Heart left ventricle (tissue), 13 donors: Measurements from ENCODE around the gene PRKN.

Experiments
- CTCF ChIP-seq, 12 donors: fragments of 200-600 bp; sonication (generic) in 4 of 12; IDR thresholded peaks; one replicate each; pipeline versions ENCODE4 v1.5.0 to v1.8.0; 2018 to 2022; ENCODE audit warnings: antibody characterized with exemption in 12 of 12, mild to moderate bottlenecking in 5 of 12
- POLR2A ChIP-seq, 2 donors: fragments of 450-650 bp; IDR thresholded peaks; one replicate each; pipeline ENCODE4 v1.6.1; 2017; ENCODE audit warnings: antibody characterized with exemption in 2 of 2, mild to moderate bottlenecking in 2 of 2, moderate library complexity in 2 of 2
- donor health status: ischemic (EF 13 %, LVEDD 7.1; RV severe dilation, severe dysfunction).
- donor health status: DM: no; HTN: yes; CAD: no.
- donor health status: DM: no; HTN: no; CAD: no.
- donor health status: ischemic (EF 25% LVEDD 6.9; RV normal size, moderate dysfunction).
- donor health status: ischemic (EF 25% LVEDD 5.7; RV mildly dilated, moderate dysfunction).
- donor health status: ischemic (EF 35%, LVEDD 5.7; RV mildly dilated, moderate dysfunction).
- donor health status: nonischemic (EF 11% LVEDD 7.7; RV severe dilation, severe dysfunction).
- donor health status: DM: yes; HTN: yes; CAD: no.
- donor health status: PGD.
- donor health status: ischemic (EF 29% LVEDD 5.4; RV normal size, mild dysfunction).
- donor health status: nonischemic (EF 23%, LVEDD 6.1; RV moderate dilation, normal function).

GRCh38 chr6:162200041-162200440, 527.5 kb downstream of the PRKN start:
- TF ChIP-seq CTCF (IDR thresholded peaks at IDR 0.05) = no peak
- no peak for TF ChIP-seq POLR2A (IDR thresholded peaks at IDR 0.05)
